HG03378 (cell line): ENCODE results near the gene PEG3.

Source experiments
- ATAC-seq: cut with Tn5 transposase; IDR thresholded peaks from one replicate; pipeline ENCODE4 v1.9.1; 2021; ENCODE audit warnings: mild to moderate bottlenecking, moderate library complexity; ENCODE audit not compliant: unreplicated experiment

Gene PEG3

GRCh38 chr19:56839652-56840450 lies 675 bp downstream of the PEG3 start:
- no peak for ATAC-seq

GRCh38 chr19:56838909-56839651 lies 1.4 kb downstream of the PEG3 start:
- no peak for ATAC-seq

GRCh38 chr19:56838024-56838908 lies 2.3 kb downstream of the PEG3 start:
- ATAC-seq = no peak

GRCh38 chr19:56837492-56838023 lies 3.0 kb downstream of the PEG3 start:
- no peak for ATAC-seq

- no peak for ATAC-seq
Observed at GRCh38 chr19:56837004-56837403, 3.5 kb downstream of the PEG3 start.

GRCh38 chr19:56836059-56836458 lies 4.5 kb downstream of the PEG3 start:
- ATAC-seq = no peak

- ATAC-seq = no peak
Observed at GRCh38 chr19:56835401-56835800, 5.1 kb downstream of the PEG3 start.

GRCh38 chr19:56834564-56835375 lies 5.8 kb downstream of the PEG3 start:
- no peak for ATAC-seq

GRCh38 chr19:56832352-56832928 lies 8.1 kb downstream of the PEG3 start:
- ATAC-seq = no peak

- ATAC-seq = no peak
Observed at GRCh38 chr19:56831255-56831654, 9.3 kb downstream of the PEG3 start.

DNA sequence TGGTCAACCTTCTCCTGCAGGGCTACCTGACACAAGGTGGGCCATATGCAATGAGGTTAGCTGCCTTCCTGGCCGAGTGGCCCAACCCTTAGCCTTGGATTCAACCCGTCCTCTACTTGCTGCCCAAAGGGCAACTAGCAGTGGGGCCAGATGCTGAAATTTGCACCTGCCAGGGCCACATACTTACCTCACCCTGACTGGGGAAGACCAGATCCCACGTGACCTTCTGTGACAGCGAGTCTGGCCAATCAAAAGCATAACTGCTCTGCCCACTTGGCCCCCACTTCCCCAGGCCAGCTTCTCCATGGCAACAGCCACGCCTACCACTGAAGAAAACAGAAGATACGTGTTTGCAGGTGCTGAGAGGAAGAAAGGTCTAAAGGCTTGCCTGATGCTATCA lies 10.9 kb downstream of the PEG3 start:
- no peak for ATAC-seq

DNA sequence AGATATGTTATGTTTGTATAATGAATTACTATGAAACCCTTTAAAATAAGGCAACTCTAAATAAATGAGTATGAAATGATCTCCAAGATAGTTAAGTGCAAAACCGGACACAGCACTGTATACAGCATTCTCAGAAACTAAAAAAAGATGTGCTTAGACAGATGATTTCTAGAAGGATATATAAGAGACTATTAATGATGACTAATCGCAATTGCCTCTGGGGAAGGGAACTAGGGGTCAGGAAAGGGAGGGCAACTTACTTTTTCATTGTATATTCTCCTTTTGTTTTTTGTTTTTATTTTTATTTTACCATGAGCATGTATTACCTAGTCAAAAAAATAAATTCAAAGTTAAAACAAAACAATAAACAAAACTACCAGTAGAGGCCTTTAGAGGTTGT lies 12.8 kb downstream of the PEG3 start:
- ATAC-seq = no peak

- no peak for ATAC-seq
Observed at GRCh38 chr19:56823956-56824355, 16.6 kb downstream of the PEG3 start.

DNA sequence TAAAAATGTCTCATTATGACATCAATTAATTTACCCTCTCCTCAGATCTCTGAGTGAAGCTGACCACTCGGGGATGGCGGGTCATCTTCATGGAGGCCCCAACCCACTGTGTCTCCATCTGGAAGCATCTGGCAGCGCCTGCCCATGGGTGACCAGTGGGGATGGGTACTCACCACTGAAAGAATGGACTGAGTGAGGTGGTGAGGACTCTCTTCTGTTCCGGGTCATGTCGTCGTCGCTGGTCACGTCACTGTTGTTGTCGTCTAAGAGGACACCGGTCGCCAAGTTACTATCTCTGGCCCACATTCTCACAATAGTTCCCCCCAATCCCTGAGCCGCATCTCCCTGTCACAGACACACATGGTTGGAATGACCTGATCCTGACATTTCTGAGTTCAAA lies 17.1 kb downstream of the PEG3 start:
- no peak for ATAC-seq

GRCh38 chr19:56822755-56823154 lies 17.8 kb downstream of the PEG3 start:
- ATAC-seq = no peak

- no peak for ATAC-seq
Observed at GRCh38 chr19:56821675-56822074, 18.9 kb downstream of the PEG3 start.

GRCh38 chr19:56821209-56821608 lies 19.3 kb downstream of the PEG3 start:
- ATAC-seq = no peak

- ATAC-seq = no peak
Observed at GRCh38 chr19:56819166-56819565, 21.4 kb downstream of the PEG3 start.

GRCh38 chr19:56814656-56815055 lies 25.9 kb downstream of the PEG3 start:
- no peak for ATAC-seq

GRCh38 chr19:56813531-56813930 lies 27.0 kb downstream of the PEG3 start:
- no peak for ATAC-seq
